ENCODE data around the gene WDR77. TPM values are rescaled to one million over a fixed set of nuclear protein-coding genes. Genes with fewer than 3 reads are reported as not detected.

Gene WDR77
- total RNA-seq, 1 experiment from 2014 or later, result 27.7 TPM

GRCh38 chr1:111467865-111468716 lies 19.0 kb upstream of the WDR77 start:
- Mint-ChIP-seq H3K4me1 (ENCODE audit: low read depth, unreplicated experiment) (peaks cover 8% of the 10 kb centered on the region), H3K9me3 (ENCODE audit: low read depth, unreplicated experiment) (no peaks in the 10 kb centered on the region), H3K4me3 (ENCODE audit: low read depth, unreplicated experiment) (no peak overlapping the region), H3K27me3 (ENCODE audit: unreplicated experiment) (no peaks in the 10 kb centered on the region), H3K36me3 (ENCODE audit: insufficient read depth, unreplicated experiment) (peaks cover 10% of the 10 kb centered on the region), H3K27ac (ENCODE audit: unreplicated experiment) (no peak overlapping the region)
- no TSS peak for BruUV-seq (replicated peaks)
- CTCF ChIA-PET, result no interaction called here
- TF ChIP-seq CTCF (IDR thresholded peaks at IDR 0.05; ENCODE audit: unreplicated experiment), result no peak
- no peak for DNase-seq
- intact Hi-C loops (cut with micrococcal nuclease; ENCODE audit: unreplicated experiment), result no loop called here

GRCh38 chr1:111466480-111466879 lies 17.4 kb upstream of the WDR77 start:
- CTCF ChIA-PET, result no interaction called here
- H3K9me3 Mint-ChIP-seq (ENCODE audit: low read depth, unreplicated experiment), result no peaks in the 10 kb centered on the region
- no peaks in the 10 kb centered on the region for H3K27me3 Mint-ChIP-seq (ENCODE audit: unreplicated experiment)
- no peak overlapping the region for H3K4me3 Mint-ChIP-seq (ENCODE audit: low read depth, unreplicated experiment)
- BruUV-seq (replicated peaks), result no TSS peak
- H3K27ac Mint-ChIP-seq (ENCODE audit: unreplicated experiment), result no peak overlapping the region
- intact Hi-C loops (cut with micrococcal nuclease; ENCODE audit: unreplicated experiment), result no loop called here
- H3K36me3 Mint-ChIP-seq (ENCODE audit: insufficient read depth, unreplicated experiment), result peaks cover 5% of the 10 kb centered on the region
- TF ChIP-seq CTCF (IDR thresholded peaks at IDR 0.05; ENCODE audit: unreplicated experiment), result no peak
- no peak for DNase-seq
- peaks cover 12% of the 10 kb centered on the region for H3K4me1 Mint-ChIP-seq (ENCODE audit: low read depth, unreplicated experiment)

DNA sequence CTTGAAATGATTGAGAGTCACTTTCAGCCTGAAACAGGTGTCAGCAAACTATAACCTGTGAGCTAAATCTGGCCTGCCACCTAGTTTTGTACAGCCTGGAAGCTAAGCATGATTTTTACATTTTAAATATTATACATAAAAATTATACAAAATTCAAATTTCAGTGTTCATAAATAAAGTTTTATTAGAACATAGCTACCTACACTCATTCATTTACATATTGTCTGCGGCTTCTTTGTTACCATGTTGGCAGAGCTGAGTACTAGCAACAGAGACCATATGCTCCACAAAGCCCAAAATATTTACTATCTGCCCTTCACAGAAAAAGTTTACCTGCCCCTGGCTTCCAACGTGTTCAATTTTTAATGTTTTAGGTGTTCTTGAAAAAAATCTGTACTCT lies 16.7 kb upstream of the WDR77 start:
- Mint-ChIP-seq H3K9me3 (ENCODE audit: low read depth, unreplicated experiment) (no peaks in the 10 kb centered on the region), H3K4me3 (ENCODE audit: low read depth, unreplicated experiment) (no peak overlapping the region), H3K27ac (ENCODE audit: unreplicated experiment) (no peak overlapping the region), H3K36me3 (ENCODE audit: insufficient read depth, unreplicated experiment) (peaks cover 6% of the 10 kb centered on the region), H3K4me1 (ENCODE audit: low read depth, unreplicated experiment) (peaks cover 12% of the 10 kb centered on the region), H3K27me3 (ENCODE audit: unreplicated experiment) (no peaks in the 10 kb centered on the region)
- intact Hi-C loops (cut with micrococcal nuclease; ENCODE audit: unreplicated experiment), result no loop called here
- CTCF ChIA-PET, result no interaction called here
- no peak for DNase-seq
- TF ChIP-seq CTCF (IDR thresholded peaks at IDR 0.05; ENCODE audit: unreplicated experiment), result no peak
- BruUV-seq (replicated peaks), result no TSS peak

- H3K27ac Mint-ChIP-seq (ENCODE audit: unreplicated experiment), result no peak overlapping the region
- CTCF ChIA-PET, result no interaction called here
- no peak for TF ChIP-seq CTCF (IDR thresholded peaks at IDR 0.05; ENCODE audit: unreplicated experiment)
- BruUV-seq (replicated peaks), result no TSS peak
- no peaks in the 10 kb centered on the region for H3K27me3 Mint-ChIP-seq (ENCODE audit: unreplicated experiment)
- H3K4me1 Mint-ChIP-seq (ENCODE audit: low read depth, unreplicated experiment), result peaks cover 12% of the 10 kb centered on the region
- H3K4me3 Mint-ChIP-seq (ENCODE audit: low read depth, unreplicated experiment), result no peak overlapping the region
- no peaks in the 10 kb centered on the region for H3K9me3 Mint-ChIP-seq (ENCODE audit: low read depth, unreplicated experiment)
- peaks cover 10% of the 10 kb centered on the region for H3K36me3 Mint-ChIP-seq (ENCODE audit: insufficient read depth, unreplicated experiment)
- DNase-seq, result no peak
- intact Hi-C loops (cut with micrococcal nuclease; ENCODE audit: unreplicated experiment), result no loop called here
Measured at GRCh38 chr1:111463029-111463683, 14.1 kb upstream of the WDR77 start.

All from Calu3 (cell line).